Stimulated activated CD4-positive, alpha-beta T cell treated with anti-CD3 and anti-CD28 coated beads, Interleukin-4, amount 100 ng/mL, for 4 hours (primary cell): ENCODE data around the gene SERP1.

ENCODE experiments used
- DNase-seq, 2 experiments: peaks; one replicate each; pipeline ENCODE4 v3.0.0-alpha.2; 2020

SERP1 gene

GRCh38 chr3:150546226-150547044 lies at the start of gene SERP1, which contains the start of gene EIF2A:
Gene SERP1, minus strand, starts transcription at chr3:150546496. Its CDS starts 361 bp downstream, at chr3:150546135.
Gene EIF2A, plus strand, starts transcription at chr3:150546787. Its CDS starts 16 bp downstream, at chr3:150546803.
- DNase-seq: peak; percentile 98 to 99

DNA sequence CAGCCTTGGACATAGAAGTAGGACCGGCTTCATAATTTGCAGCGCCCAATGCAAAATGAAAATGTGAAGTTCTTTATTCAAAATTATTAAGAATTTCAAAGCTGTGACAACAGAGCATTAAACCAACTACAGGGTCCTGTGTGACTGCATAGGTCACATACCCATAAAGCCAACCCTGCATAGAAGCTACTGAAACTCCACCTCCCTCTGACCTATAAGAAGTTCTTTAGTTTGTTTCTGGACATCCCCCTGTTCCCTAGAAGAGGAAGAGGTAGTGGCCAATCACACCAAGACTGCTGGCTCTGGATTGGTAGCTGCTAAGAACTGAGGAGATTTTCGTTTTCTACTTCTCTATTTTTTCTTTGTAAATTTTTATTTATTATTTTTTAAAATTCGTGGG lies 47.9 kb upstream of the SERP1 start:
- DNase-seq: no peak

DNA sequence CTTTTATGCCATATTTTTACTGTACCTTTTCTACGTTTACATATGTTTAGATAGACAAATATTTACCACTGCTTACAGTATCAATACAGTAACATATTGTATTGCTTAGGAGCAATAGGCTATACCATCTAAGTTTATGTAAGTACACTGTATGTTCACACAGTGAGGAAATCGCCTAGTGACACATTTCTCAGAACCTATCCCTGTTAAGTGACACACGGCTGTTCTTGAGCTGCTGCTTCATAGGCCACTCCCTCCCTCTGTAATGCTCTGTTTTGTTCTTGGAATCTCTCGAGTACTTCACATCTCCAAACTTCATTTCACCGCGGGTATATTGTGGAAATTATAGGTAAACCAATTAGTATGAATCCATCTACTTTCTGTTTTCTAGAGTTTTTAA lies 43.5 kb upstream of the SERP1 start:
- no peak for DNase-seq

DNA sequence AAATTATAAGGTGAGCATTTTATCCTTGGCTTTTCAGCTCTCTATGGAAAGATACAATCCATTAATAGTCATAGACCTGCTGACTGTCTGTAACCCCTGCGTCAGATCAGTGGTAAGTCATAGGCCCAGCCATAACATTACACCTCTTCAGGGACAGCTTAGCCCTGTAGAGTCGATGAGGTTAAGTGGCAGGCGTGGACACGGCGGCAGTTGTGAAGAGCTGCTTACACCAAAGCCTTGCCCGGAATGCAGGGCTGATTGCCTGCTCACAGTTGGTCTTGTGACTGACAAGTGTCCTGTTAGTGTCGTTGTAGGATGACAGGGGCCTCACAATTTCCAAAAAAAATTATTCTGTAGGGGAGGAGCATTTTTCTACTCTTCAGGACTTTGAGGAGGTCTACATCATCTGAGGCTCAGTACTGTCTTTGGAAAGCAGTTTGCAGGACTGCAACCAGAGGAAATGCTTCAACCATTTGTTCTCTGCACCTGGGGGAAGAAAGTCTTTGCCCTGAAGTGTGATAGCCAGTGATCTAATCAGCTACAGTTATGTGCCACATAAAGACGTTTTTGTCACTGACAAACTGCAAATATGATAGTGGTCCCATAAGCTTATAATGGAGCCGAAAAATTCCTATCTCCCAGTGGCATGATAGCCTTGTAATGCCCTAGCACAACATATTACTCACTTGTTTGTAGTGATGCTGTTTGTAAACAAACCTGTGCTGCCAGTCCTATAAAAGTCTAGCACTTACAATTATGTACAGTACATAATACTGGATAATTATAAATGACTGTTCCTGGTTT lies 41.9 kb upstream of the SERP1 start:
- no peak for DNase-seq

GRCh38 chr3:150583028-150583427 lies 36.7 kb upstream of the SERP1 start:
- DNase-seq: no peak

DNA sequence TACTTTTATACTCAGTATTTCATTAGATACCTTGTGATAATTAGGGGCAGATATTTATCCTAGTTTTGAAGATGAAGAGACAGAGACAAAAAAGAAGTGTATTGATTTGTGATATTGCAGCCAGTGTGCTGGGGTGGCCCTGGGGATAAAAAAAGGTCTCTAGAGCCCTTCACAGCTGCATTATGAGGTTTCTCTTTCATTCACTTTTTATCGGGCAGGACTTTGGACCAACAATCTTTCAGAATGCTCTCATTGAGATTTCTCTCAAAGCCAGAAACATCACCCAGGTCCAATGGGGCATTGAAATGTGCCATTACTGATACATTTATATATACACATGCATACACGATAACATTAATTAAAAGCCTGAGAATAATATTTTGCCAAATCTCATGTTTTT lies 36.3 kb upstream of the SERP1 start:
- no peak for DNase-seq

DNA sequence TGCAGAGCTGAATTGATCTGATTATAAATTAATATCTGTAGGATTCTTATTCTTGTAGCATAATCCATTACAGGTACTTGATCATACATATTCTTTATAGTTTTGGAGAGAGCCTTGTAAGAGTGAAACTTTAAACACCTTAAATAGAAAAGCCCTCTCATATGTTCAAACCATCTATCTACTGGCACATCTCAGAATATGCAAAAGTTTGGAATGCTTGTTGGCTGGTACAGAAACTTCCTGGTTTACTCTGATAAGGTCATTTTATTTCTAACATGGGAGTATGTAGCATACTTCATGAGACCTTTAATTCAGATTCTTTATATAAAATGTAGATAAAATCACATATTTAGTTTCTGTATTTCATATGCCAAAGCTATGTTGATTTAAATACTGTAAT lies 34.9 kb upstream of the SERP1 start:
- DNase-seq: no peak

GRCh38 chr3:150577855-150578254 lies 31.6 kb upstream of the SERP1 start:
- no peak for DNase-seq

GRCh38 chr3:150567328-150567727 lies 21.0 kb upstream of the SERP1 start:
- DNase-seq: no peak

DNA sequence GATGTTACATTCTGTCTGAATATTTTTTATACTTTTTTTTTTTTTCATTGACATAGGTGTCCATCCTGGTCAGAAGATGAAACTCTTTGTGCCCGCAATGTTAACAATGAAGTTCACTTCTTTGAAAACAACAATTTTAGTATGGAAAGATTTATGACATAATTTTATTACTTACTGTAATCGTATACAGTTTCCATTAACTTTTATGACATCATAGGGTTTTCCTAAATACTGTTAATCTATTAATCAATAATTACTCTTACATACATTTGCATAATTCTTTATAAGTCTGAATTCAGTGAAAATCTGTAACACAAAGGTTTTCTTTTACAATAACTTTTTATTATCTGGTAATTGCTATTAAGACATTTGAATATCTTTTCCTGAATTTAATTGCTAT lies 17.9 kb upstream of the SERP1 start:
- no peak for DNase-seq

DNA sequence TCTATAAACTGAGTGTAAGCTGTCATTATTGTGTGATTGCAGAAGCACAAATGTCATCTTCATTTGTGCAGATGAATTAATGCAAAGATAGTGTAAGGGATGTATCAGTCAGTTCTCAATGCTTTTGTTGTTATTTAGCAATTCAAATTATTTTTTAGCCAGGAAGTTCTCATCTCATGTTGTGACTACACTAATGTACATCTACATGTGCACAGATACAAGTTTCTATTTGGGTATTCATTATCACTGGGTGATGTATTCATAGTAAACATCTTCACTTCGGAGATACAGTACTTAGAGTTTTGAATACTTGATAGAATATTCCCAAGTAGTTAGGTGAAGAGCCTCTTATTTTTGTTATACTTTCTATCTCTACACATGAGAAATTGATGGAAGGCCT lies 11.4 kb upstream of the SERP1 start:
- no peak for DNase-seq

- no peak for DNase-seq
Measured at GRCh38 chr3:150556792-150557191, 10.5 kb upstream of the SERP1 start.

GRCh38 chr3:150555859-150556436 lies 9.7 kb upstream of the SERP1 start:
- DNase-seq: no peak

- DNase-seq: no peak
Measured at GRCh38 chr3:150547045-150547741, 897 bp upstream of the SERP1 start.

- DNase-seq: peak in 1 of 2 experiments; percentile 22
Measured at GRCh38 chr3:150545419-150546225, 674 bp downstream of the SERP1 start.

GRCh38 chr3:150544726-150545125 lies 1.6 kb downstream of the SERP1 start:
- no peak for DNase-seq

GRCh38 chr3:150544041-150544440 lies 2.3 kb downstream of the SERP1 start:
- no peak for DNase-seq

DNA sequence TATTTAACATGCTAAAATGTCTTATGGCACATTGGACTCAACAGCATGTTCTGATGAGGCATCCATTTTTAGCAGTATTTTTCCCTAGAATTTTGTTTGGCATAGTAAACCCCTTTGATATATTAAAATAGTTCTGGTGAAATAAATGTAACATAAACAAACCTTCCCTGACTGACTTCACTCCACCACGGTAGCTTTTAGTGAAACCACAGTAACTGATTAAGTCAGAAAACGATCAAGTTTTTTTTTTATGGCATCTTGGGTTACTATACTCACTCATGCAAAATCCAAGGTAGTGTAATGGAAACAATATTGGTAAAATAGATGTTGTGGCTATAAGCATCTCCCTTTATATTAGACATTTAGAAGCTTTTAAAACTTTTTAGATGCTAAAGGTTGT lies 2.8 kb downstream of the SERP1 start:
- no peak for DNase-seq

DNA sequence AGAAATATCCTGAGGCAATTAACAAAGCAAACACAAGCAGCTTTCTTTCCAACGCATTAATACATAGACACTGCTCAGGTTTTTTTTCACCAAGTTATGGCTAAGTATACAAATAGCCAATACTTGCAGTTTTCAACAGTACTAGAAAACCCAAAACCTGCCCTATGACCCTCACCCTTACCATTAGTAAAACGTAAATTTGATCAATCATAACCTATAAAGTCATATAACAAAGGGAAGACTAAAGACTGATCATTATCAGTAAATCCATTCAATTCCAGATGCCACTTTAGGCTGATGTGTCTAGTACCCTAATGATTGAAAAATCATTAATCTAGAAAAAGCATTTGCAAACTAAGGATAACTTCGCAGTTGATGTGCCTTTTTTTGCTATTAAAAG lies 3.2 kb downstream of the SERP1 start:
- DNase-seq: no peak

DNA sequence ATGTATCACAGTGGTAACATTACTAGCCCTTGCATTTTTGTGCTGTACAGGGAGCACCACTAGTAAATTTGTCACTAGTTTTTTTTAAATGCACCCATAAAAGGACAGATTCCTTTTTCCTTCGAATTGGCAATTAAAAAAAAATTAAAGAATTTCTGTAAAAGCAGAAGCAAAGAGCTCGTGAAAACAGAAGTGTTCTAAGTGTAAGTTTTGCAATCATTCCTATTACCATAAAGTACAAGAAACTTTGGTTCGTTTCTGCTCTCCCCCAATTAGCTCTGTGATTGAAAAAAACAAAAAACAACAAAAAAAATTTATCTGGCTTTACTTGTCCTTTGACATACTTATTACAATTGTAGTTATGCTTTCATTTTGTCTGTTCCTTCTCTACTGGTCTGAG lies 5.3 kb downstream of the SERP1 start:
- no peak for DNase-seq

DNA sequence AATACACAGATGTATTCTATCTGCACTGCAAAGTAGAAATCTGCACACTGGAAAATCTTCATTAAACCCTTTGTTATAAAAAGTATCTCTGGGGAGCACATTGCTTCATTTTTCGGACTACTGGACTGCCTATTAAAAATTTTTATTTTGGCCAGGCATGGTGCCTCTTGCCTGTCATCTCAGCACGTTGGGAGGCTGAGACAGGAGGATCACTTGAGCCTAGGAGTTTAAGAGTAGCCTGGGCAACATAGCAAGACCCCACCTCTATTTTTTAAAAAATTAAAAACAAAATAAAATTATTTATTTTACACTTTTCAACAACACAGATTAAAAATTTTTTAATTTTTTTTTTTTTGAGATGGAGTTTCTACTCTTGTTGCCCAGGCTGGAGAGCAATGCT lies 6.0 kb downstream of the SERP1 start:
- no peak for DNase-seq
